Loucy (cell line): Measurements from ENCODE around the gene NRP1.

Experiments
- CTCF ChIP-seq: fragments of 200-600 bp; sonication (generic); conservative IDR thresholded peaks from 2 replicates; pipeline ENCODE4 v1.5.1; 2014; ENCODE audit warnings: mild to moderate bottlenecking, antibody characterized with exemption, low read length
- EZH2phosphoT487 ChIP-seq: fragments of 200-600 bp; IDR thresholded peaks from 2 replicates; pipeline ENCODE4 v1.6.1; 2018; ENCODE audit warnings: antibody characterized with exemption, mild to moderate bottlenecking, moderate library complexity, borderline replicate concordance

GRCh38 chr10:33216661-33217427 is 117.6 kb downstream of the NRP1 start:
- no peak for TF ChIP-seq CTCF
- no peak for TF ChIP-seq EZH2phosphoT487
